Stimulated activated CD8-positive, alpha-beta memory T cell treated with anti-CD3 and anti-CD28 coated beads, Interleukin-4, amount 100 ng/mL, for 4 hours (primary cell): ENCODE measurements around the gene TEX22.
"Not testable (repeated sequence)": the region's sequence is repeated elsewhere in the genome, so short reads cannot be mapped to it uniquely, and the experiment has no call there.

Source experiments
- DNase-seq, 2 donors: peaks; one replicate each; pipeline ENCODE4 v3.0.0-alpha.2; 2020; ENCODE audit warnings: low read depth in 2 of 2, low spot score in 1 of 2

TEX22 gene, protein sequence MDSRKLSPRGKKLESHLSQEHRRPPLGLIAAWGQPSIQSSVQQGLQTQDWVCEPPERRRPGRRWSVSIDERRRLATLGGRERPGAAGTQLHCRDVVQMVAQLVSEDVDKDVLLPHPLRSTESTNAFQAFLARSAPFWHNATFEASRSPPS

DNA sequence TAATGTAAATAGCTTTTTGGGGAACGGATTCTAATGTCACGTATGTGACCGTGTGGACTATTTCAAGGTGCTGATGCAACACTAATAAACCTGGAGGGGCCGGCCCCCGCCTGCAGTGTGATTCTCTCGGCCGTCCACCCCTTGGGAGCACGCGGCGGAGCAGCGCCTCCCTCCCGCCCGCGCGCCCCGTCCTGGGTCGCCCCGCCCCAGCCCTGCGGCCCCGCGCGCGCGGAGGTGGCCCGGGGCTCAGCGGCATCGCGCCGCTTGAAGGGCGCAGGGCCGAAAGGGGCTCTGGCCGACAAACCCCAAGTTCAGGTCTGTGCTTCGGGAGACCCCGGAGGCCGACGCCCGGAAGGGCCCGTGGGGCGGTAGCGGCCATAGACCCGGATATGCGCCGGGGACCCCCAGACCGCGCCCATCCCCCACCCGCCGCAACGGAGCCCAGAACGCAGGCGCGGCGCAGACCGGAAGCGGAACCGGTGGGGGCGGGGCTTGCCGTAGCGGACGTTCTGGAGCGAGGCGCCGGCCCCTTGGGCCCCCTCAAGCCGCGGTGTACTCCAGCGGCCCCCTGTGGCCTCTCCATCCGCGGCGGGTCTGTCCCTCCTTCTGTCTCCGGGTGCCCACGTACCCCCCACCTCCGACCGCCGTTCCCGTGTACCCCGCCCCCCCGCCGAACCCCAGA, at the start of gene TEX22:
TEX22 (plus strand) TSS at position 495 of the 682 bp plus-strand sequence. CDS start 803 bp downstream, outside the sequence.
- DNase-seq, result peak; percentile 80 to 91

DNA sequence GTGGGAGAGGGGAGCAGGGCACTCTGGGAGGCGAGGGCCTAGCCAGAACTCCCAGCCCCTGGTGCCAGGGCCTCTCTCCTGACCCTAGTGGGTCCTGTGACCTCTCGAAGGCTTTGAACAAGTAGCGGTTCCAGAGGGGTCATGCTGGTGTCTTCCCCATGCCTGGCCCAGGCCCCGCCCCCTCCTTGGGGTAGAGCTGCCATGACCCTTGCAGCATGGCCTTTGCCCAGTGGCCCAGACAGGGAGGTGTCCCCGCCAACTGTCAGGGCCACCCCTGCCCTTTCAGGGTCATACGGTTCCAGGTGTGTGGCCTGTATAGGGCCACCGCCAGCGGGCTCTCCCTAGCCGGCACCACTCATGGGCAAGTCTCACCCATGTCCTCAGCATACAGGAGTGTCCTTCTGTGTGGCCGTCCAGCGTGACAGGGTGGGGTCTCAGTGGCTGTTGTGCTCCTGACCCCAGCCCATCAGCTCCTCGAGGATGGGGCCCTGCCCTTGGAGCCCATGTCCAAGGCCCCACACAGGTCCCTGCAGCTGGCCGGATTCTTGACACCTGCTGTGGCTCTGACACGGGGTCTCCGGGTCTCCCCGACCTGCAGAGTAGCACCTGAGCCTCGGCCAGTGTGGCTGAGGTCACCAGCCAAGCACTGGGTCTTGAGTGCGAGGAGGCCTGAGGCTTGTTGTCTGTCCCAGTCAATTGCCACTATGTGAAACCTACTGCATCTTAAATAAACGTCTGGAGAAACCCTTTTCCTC, 49.2 kb upstream of the TEX22 start:
- no peak for DNase-seq

DNA sequence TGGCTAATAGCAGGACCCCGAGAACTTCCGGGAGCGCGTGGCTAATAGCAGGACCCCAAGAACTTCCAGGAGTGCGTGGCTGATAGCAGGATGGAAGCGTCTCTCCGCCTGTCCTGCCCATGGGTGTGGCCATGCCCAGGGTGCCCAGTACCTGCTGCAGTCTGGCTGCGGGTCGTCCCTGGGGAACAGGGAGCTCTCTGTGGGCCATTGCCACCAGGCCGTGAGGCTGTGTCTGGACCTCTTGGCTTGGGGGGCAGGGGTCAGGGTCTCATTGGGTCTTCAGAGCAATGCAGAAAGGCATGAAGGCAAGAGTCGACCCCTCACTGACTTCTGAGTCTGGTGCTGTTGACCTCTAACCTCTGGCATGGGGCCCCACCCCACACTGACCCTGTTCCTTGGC, 48.3 kb upstream of the TEX22 start:
- DNase-seq, result no peak

DNA sequence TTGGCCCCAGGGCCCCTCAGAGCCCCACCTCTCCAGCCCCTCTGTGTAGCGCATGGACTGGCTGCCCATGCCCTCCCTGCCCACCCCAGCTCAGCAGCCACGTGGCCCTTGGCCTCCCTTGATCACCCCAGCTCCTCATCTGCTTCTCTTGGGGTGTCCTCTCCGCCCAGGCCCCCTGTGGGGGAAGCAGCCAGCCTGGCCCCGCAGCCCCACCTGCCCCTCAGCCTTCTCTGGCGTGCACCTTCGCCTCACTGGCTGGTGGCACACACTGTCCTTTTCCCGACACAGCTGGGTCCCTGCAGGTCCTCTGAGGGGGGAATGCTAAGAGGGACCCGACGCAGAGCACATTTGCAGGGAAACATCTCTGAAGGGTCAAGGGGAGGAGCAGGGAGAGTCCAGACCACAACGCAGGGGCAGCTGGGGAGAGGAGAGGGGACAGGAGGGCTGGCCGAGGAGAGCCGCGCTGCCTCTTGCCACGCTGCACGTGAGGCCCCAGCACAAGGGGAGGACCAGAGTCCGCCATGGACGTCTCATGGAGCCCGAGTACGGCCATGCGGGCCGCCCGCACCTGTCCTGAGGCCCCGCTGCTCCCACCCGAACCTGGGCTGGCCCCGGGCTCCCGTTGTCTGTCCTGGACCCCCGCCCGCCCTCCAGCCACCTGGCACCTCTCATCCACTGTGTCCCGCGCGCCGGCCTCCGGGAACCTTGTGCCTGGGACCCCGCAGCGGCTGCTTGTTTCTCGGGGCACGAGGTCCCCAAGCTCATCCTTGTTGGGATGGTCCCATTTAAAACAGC, 47.7 kb upstream of the TEX22 start:
- DNase-seq, result no peak

DNA sequence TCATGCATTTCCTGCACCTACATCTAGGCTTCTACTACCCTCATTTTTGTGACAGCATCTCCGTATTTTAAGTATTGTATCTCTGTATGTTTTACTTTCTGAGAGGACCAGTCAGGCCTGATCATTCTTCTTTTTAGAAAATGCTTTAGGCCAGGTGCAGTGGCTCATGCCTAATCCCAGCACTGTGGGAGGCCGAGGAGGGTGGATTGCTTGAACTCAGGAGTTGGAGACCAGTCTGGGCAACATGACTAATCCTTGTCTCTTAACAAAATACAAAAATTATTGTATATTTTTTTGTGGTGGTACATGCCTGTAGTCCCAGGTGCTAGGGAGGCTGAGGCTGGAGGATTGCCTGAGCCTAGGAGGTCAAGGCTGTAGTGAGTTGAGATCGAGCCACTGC, 46.9 kb upstream of the TEX22 start:
- no peak for DNase-seq

DNA sequence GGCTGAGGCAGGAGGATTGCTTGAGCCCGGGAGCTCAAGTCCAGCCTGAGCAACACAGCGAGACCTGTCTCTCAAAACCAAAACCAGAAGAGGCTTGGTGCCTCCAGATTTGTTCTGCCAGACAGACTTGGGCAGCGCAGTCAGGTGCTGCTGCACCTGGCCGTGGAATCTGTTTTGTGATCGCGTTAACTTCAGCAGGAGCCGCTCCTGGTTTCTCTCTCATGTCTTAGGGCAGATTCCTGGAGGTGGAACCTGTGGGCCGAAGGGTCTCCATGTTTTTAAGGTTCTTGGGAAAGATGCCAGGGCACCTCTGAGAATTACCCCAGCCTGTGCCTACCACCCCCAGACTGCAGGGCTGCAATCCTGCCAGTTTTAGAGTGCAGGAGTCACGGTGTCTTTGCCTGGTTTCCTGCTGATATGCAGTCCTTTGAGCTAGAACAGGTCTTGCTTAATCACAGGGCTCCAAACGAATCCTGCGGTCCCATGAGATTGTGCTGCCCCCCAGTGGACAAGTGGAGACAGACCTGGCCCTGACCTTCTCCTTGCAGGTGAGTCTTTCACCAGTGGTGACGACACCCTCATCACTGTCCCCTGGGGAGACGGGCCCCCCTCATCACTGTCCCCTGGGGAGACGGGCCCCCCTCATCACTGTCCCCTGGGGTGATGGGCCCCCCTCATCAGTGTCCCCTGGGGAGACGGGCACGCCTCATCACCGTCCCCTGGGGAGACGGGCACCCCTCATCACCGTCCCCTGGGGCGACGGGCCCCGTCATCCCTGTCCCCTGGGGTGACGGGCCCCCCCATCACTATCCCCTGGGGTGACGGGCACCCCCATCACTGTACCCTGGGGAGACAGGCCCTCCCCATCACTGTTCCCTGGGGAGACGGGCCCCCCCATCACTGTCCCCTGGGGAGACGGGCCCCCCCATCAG, 46.2 kb upstream of the TEX22 start:
- peak; percentile 68 to 86 for DNase-seq

DNA sequence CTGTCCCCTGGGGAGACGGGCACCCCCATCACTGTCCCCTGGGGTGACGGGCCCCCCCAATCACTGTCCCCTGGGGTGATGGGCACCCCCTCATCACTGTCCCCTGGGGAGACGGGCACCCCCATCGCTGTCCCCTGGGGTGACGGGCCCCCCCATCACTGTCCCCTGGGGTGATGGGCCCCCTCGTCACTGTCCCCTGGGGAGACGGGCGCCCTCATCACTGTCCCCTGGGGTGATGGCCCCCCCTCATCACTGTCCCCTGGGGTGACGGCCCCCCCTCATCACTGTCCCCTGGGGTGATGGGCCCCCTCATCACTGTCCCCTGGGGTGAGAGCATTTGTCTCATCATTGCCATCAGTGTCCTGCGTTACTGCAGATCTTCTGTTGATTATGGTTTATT, 45.2 kb upstream of the TEX22 start:
- no peak for DNase-seq

DNA sequence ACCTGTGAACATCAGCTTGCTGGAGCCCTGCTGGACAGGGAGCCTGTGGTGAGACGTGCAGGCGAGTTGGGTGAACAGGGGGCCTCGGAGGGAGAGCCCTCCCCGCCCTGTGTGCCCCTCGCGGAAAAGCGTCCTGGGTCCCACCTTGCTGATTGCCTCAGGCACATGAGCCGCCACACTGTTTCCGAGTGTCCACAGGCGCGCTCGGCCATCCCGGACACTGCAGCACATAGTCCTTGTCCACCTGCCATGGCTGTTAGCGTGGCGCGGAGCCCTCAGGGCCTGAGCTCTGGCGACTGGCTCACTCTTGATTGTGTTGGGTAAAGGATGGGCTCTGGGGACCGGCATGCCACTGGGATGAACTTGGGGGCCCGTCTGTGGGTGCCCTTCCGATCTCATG, 43.8 kb upstream of the TEX22 start:
- no peak for DNase-seq

DNA sequence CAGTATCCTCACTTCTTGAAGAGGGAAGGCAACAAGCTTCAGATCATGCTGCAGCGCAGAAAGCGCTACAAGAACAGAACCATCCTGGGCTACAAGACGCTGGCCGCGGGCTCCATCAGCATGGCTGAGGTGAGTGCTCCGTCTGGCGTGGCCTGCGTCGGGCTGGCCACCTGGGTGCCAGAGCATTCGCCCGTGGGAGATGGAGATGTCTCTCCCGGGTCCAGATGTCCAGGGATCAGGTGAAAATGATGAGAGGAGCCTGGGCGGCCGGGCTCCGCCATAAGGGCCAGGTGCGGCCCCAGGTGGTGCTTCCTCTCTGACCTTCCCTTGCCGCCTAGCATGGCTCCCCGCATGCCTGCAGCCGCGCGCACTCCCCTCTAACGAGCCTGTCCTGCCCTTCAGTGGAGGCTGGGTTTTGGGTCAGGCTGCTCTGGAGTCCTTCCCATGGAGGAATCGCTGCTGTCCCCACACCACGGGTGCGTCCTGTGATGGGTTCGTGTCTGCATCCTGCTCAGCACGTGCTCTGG, 43.2 kb upstream of the TEX22 start:
- no peak for DNase-seq

DNA sequence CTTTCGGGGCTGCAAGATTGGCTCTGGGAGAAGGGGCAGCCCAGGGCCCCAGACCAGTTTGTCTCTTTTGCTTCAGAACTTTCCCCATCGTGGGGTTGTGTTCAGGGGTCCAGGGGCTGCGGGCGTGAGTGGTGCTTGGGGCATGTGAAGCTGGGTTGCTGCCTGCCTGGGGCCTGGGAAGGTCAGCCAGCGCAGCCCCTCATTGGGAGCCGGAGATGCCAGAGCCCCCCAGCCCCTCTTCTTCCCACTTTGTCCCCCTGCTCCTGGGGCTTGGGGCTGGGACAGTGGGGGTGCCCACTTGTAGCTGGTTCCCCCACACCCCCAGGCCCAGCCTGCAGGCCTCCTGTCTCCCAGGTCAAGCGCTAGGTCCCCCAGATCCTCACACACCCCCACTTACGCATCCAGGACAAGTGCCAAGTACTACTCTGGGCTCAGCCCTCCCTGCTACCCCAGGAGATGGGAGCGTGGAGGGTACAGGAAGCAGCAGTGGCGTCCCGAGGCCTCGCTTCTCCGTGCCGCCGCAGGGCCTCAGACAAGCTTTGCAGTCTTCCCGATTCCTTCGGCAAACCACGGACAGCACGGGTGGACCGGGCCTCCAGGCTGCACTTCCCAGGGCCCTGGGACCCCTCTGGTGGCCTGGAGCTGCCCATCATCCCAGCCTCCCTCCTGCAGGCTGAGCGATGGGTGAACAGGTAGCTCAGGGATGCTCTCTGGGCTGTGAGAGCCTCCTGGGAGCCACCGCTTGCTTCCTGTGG, 42.3 kb upstream of the TEX22 start:
- no peak for DNase-seq

DNA sequence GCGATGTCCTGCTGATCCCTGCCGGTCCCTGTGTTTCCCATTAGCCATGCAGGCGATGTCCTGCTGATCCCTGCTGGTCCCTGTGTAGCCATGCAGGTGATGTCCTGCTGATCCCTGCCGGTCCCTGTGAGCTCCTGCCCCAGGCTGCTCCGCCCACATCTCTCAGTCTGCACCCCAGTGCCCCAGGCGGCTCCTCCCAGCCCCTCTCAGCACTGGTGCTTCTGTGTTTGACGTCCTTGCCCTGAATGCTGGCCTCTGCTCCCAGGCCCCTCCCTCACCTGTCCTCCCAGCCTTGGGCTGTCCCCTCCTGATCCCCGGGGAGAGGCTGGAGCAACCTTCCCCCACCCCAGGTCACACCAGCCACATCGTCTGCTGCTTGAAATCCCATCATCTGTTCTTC, 41.4 kb upstream of the TEX22 start:
- no peak for DNase-seq

DNA sequence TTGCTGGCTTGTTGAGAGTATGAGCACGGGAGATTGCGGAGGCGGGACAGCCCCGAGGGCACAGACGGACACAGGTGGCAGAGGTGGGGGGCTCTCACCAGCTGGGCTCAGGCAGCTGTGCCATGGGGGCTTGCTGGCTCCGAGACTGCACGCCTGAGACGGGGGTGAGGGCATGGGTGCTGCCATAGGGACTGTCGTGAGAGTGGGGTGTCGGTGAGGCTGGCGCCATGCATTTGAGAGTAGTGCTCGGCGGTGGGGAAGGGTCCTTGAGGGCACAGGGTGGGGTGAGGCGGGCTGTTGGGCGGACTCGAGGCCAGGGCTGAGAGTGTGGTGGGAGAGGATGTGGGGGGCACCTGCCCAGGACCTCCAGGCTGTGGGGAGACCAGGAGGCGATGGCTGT, 40.7 kb upstream of the TEX22 start:
- DNase-seq, result no peak

DNA sequence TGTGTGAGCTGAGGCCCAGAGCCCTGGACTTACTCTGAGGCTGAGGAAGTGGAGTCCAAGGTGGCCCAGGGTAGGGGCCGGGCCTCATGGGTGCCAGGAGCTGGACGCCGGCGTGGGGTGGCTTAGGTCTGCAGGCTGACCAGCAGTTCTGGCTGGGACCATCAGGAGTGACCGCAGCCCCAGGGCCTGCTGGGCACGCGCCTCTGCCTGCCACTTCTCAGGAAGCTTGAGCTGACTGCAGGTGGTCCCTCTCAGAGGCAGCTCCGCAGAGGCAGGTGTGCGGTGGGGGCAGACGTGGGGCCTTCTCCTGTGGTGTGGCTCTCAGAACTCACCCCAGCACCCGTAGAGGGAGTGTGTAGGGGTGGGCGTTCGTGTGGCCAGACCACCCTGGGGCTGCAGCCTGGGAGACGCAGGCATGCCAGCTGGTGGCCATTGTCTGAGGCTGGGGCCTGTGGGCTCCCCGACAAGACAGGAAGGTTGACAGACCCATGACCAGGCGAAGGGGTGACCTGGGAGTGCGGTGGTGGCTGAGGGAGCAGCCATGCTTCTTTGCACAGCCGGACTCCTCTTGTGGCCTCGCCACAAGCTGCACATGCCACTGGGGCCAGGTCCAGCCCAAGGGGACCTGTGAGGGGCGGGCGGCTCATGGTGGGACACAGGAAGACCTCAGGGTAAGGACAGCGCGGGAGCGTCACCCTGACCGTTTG, 40.0 kb upstream of the TEX22 start:
- no peak for DNase-seq

DNA sequence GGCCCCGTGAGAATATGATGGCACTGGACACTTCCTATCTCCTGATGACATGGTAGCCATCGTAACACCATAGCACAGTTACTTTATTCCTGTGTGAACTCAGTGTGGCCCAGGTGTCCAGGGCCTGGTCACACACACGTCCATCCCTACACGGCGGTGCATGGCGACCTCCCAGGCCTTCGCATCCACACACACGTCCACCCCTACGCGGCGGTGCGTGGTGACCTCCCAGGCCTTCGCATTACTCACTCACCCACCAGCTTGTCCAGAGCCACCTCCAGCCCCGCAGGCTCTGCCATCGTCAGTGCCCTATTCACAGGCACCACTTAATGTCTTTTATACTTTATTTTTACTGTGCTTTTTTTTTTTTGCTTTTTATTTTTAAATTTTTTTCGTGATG, 39.4 kb upstream of the TEX22 start:
- no peak for DNase-seq

DNA sequence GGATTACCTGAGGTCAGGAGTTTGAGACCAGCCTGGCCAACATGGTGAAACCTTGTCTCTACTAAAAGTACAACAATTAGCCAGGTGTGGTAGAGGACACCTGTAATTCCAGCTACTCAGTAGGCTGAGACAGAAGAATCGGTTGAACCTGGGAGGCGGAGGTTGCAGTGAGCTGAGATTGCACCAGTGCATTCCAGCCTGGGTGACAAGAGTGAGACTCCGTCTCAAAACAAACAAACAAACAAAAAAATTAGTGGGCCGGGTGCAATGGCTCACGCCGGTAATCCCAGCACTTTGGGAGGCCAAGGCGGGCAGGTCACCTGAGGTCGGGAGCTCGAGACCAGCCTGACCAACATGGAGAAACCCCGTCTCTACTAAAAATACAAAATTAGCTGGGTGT, 36.9 kb upstream of the TEX22 start:
- DNase-seq, result not testable (repeated sequence)

DNA sequence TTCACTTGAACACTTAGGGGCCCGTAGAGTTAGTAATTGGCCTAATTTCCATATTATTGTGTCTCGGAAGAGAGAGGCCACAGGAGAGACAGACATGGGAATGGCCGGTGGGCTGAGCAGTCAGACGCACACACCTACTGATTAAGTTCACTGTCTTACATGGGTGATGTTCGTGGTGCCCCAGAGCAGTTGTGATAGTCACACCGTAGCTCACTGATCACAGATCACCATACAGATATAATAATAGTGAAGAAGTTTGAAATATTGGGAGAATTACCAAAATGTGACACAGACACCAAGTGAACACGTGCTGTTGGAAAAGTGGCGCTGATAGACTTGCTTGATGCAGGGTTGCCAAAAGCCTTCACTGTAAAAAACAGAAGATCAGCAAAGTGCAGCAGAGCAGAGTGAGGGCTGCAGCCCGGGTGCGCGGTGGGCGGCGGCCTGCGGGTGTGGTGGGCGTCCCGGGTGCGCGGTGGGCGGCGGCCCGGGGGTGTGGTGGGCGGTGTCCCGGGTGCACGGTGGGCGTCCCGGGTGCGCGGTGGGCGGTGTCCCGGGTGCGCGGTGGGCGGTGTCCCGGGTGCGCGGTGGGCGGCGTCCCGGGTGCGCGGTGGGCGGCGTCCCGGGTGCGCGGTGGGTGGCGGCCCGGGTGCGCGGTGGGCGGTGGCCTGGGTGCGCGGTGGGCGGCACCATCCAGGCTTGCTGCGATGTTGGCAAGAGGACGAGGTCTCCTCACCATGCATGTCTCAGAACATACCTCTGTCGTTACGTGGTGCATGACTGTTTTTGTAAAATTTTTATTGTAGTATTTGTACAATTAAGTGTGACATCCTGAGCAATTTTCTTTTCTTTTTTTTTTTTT, 34.3 kb upstream of the TEX22 start:
- DNase-seq, result peak in 1 of 2 donors; percentile 8

DNA sequence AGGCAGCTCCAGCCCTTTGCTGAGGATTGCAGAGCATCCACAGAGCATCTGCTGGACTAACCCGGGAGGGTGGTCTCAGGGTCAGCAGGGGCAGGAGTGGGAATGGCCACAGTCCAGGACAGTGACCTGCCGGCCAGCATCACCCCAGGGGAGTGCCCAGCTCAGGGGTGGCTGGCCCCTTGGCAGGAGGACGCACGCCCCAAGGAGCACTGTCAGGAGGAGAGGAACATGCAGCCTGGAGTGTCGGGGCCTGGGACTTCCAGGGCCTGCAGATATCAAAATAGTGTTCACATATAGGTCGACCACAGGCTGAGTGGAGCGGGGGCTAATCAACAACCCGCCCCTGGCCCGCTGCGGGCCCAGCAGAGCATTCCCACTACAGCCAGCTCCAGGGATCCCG, 33.2 kb upstream of the TEX22 start:
- no peak for DNase-seq

DNA sequence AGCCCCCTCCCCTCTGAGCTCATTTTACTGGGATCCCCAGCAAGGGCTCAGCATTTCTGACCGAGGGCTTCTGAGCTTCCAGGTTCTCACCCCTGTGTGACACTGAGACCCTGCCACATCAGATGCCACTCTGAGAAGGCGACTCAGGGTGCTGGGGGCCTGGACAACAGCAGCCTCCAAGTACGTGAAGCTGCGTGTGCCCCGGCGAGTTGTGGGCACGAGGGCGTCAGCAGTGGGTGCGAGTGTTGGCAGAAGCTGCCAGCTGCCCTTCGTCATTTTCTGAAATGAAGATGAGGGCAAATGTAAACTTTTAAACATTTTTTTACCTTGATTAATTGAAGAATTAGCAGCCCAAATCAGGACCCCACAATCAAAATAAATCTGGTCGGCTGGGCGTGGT, 32.7 kb upstream of the TEX22 start:
- no peak for DNase-seq
